Testis (tissue), 2 donors: ENCODE measurements around the gene C16orf78.

Source experiments
- CTCF ChIP-seq, 3 experiments: fragments of 450-650 bp in 2 of 3; fragments of 200-600 bp in 1 of 3; sonication (generic) in 1 of 3; IDR thresholded peaks; one replicate each; pipeline ENCODE4 v1.5.1; 2016 to 2019; ENCODE audit warnings: antibody characterized with exemption in 3 of 3, mild to moderate bottlenecking in 2 of 3, moderate library complexity in 1 of 3
- POLR2A ChIP-seq: fragments of 450-650 bp; IDR thresholded peaks from one replicate; pipeline ENCODE4 v1.6.1; 2017; ENCODE audit warnings: antibody characterized with exemption, mild to moderate bottlenecking, moderate library complexity

GRCh38 chr16:49382916-49383315 is 9.3 kb downstream of the C16orf78 start:
- TF ChIP-seq CTCF (IDR thresholded peaks at IDR 0.05): no peak
- TF ChIP-seq POLR2A: no peak
